ENCODE measurements around the gene PRKN.
A peak's percentile ranks its signal among the peaks of the same experiment; 100 is the strongest.

PRKN gene

DNA sequence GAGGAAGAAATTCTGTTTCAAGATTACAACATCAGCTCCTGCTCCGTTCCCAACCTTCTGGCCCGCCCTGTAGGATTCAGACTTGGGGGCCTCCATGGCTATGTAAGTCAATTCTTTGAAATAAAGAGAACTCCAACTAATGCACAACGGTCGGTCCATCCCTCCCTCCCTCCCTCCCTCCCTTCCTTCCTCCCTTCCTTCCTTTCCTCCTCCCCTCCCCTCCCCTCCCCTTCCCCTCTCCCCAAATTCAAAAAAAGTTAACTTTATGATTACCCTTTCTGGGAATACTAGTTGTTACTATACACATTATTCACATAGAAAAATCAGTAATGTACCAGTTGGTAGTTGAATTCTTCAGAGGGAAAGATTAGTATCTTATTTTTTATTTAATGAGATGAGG is 1274.0 kb downstream of the PRKN start:
- DNase-seq (ENCODE audit: insufficient read length, low spot score) (no peak), FAIRE-seq (no peak)

DNA sequence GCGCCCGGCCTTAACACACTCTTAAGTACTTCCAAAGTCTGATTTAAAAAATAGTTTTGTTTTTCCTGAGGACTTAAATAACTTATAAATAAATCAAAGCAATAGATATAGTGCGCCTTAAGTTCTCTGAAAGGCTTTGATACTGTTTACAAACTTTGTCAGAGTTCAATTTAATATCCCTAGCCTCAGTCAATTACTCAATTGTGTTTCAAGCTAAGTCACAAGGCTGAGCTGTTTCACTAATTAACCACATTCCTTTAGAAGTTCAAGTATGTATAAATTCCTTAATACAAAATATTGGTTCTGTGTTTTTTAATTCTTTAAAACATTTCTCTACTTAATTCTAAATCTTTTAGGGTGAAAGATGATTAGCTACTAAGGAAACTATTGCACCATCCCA is 1275.3 kb downstream of the PRKN start:
- no peak for DNase-seq (ENCODE audit: insufficient read length, low spot score)
- no peak for FAIRE-seq

DNA sequence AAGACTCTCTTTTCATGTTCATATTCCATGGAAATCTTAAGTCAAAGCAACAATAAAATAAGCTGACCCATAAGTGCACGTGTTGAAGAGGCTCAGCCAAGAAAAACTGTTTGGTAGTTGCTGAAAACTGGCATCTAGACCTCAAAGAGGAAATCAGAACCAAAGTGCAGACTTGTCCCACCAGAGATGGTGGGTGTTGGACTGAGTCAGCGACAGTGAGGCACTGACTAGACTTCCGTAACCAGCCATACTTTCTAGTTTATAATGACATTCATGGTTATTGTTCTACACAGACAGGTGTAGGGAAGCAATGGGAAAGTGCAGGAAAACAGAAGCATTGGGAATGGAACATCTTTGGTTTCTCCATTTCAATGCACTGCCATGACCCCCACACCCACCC is 1278.0 kb downstream of the PRKN start:
- no peak for DNase-seq (ENCODE audit: insufficient read length, low spot score)

DNA sequence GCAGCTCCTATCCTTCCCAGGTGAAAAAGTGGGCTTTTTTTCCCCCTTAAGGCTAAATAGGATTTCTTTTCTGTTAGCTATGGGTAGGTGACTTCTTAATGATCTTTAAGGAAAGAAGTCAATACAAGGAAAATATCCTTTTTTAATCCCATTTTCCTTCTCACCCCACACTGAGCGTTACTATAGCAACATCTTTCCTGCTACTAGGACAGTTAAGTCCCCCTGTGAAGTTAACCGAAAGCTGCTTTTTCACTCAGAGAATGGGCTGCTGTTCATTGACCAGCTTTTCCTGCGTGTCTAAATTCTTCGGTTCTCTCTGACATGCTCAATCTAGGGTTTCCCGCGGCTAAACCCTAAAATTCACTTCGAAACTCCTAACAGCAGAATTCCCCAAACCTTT is 1280.6 kb downstream of the PRKN start:
- DNase-seq (ENCODE audit: insufficient read length, low spot score): no peak
- no peak for FAIRE-seq

More for the DNA sequence above, 1278.0 kb downstream of the PRKN start:
- no peak for FAIRE-seq

DNA sequence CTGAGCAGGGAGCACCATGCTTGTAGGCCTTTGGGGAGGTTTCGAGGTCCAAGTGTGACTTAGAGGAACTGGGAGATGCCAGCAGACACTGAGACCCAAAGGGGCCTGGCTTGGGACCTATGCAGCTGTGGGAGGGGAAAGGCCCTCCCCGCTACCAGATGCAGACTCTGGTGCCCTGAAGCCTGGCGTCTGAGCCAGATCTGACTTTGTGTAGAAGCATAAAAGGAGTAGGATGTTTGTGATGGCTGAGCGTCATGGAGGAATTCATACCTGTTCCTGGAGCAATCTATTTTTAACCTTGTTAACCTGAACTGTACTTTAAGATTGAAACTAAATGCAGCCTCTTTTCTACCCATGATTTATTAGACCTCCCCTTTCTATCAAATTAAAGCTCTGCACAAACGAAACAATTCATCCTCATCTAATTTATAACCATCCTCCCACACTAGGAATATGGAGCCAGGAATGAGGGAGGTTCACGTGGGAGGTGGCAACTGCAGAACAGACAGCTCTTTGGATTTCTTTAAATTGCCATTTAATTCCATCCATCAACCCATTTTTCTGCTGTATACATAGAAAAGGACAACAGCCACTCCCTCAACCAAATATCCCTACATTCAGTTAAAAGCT is 1281.2 kb downstream of the PRKN start:
- no peak for FAIRE-seq
- DNase-seq (ENCODE audit: insufficient read length, low spot score): no peak

DNA sequence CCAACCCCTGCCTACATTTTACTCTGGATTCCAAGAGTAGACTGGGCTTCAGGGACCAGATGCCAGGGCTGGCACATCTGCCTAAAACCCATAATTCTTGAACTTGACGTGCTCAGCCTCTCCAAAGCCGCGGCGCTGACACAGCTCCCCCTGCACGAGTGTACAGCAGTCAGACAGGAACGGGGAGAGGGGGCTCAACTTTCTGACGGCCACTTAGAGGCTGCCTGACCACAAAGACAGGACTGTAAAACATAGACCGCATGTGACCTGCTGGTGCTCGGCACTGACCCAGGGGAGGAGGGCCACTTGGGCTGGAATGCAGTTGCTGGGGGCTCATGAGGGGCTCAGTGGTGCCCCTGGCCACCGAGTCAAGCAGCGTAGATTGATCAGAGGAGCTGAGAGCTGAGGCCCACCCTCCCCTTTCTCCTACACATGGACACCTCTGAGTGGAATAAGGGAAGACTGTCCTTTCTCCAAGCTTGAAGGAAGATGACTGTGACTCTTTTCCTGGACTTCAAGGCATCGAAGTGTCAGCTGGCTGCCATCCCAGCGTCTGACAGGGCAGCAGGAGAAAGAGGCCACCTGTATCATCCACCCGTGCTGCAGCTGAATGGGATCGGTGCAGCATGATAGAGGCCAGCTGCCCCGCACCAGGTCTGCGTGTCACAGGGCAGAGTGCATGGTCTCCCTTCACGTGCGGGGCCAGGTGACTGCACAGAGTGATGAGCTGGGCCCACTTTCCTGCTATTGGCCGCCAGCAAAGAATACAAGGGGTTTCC is 1282.4 kb downstream of the PRKN start:
- DNase-seq (ENCODE audit: insufficient read length, low spot score) (no peak), FAIRE-seq (no peak)

DNA sequence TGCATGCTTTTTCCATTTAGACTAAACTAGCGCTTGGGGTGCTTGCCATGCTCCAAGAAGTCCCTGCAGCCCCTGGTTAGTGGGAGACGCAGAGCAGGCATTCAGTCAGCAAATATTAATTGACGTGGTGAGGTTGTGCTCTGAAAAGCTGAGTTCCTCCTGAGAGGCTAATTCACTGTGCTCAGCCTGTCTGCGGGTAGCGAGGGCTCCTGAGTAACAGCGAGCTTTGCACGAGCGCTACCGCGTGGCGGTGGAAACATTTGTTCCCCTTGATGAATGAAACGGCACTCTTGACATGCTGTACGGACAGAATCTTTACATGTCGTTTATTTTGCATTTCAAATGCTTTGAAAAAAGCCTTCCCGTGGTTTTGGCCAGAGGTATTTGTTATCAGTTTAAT is 1283.1 kb downstream of the PRKN start:
- FAIRE-seq: no peak
- no peak for DNase-seq (ENCODE audit: insufficient read length, low spot score)

DNA sequence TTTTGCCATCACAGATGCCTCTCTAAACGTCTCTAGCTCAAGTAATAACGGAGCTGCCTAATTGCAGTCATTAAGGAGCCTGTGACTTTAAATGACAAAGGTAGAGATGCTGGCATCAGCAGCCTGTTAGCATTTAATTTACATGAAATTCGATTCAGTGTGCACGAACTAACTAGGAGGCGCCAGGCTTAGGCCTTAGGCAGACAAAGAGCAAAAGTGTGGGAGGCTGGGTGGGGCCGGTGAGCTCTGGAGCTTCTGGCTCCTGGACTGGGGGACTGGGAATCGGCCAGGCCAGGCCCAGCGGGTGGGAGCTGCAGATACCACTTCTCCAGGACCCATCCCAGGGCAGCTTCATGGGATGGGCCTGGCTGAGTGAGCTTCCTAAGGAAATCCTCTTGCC is 1283.7 kb downstream of the PRKN start:
- DNase-seq (ENCODE audit: insufficient read length, low spot score) (no peak), FAIRE-seq (no peak)

DNA sequence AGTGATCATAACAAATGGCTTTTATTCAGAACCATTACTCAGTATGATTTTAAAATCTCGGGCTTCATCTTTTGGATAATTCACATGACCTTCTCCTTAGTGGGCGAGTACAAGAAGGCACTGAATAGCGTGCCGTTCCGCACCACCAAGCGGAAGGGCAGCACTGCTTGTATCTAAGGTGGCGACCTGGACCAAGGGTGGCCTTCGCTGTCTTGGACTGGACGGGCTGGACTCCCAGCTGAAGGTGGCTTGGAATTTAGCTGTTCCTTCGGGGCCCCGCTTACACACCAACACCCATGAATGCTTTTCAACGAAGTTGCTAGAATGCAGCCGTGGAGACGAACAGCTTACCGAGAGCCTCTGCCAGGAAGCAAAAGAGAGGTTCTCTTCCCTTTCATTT is 1285.1 kb downstream of the PRKN start:
- DNase-seq (ENCODE audit: insufficient read length, low spot score) (no peak), FAIRE-seq (no peak)

DNA sequence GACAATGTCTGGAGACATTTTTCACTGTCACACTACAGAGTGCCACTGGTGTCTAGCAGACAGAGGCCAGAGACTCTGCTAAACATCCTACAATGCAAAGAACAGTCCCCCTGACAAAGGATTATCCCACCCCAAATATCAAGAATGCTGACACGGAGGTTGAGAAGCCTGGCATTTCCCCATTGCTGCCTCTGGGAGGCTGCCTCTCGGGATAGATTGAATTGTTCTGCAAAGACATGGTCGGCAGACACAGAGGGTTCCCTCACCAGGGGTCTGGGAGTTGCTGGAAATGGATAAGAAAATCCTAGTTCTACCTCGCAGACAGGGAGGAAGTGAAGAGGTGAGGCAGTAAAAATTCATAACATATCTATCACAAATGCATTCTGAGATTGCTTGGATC is 1287.3 kb downstream of the PRKN start:
- FAIRE-seq (no peak), DNase-seq (ENCODE audit: insufficient read length, low spot score) (no peak)

DNA sequence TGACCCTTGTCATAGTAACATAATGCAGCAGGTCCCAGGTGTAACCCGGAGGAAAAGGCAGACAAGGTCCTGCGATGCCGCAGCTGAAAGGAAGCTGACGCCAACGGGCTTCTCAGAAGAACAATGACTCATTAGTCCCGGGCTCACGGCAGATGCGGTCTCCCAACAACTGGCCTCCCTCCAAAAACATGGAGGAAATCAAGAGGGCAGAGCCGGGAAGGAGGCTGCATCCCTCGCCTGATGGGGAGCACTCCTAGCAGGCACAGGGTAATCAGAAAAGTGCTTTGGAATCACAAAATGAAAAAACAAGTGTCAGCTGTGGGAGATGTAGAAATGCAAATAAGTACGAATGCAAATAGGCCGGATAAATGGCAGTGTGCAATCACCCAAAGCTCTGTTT is 1288.5 kb downstream of the PRKN start:
- no peak for FAIRE-seq

DNA sequence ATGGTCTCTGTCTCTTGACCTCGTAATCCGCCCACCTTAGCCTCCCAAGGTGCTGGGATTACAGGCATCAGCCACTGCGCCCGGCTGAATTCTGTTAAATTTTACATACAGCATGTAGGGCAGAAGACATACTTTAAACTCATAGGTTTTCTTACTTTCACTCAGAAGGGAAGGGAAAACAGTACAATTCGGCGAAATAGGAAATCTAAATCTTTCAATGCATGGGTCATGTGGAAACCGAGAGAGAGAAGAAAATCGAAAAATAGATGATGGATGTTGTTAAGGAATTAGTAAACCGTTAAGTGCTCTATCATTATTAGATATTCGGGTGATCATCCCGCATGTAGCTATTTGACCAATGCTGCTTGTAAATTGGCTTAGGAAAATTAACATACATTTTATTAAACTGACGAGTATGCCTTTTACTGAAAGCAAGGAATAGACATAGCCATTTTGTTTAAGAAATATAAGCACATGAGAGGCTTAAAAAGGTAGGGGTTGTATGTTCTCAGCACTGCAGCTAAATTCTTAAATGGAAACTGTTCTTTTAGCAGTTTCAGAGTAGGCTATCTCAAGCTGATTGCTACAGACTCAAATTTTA is 1289.0 kb downstream of the PRKN start:
- DNase-seq (ENCODE audit: insufficient read length, low spot score) (no peak), FAIRE-seq (no peak)

More for the DNA sequence above, 1288.5 kb downstream of the PRKN start:
- peak; percentile 52 for DNase-seq (ENCODE audit: insufficient read length, low spot score)

DNA sequence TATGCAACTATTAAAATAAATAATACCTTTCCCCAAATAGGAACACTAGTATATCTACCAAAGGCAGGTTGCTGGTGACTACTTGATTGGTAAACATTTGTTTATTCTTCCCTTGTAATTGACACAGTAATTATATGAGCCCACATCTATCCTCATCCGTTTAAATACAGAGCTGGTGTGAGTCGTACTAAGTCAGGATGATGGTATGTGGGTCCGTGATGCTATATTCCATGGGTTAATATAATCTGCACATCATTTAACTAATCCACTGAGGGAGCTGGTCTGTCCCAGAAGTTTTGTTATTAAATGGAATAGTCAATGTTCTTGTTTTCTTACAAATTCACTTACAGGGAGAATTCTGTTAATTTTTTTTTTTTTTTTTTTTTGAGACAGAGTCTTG is 1289.7 kb downstream of the PRKN start:
- DNase-seq (ENCODE audit: insufficient read length, low spot score) (no peak), FAIRE-seq (no peak)

DNA sequence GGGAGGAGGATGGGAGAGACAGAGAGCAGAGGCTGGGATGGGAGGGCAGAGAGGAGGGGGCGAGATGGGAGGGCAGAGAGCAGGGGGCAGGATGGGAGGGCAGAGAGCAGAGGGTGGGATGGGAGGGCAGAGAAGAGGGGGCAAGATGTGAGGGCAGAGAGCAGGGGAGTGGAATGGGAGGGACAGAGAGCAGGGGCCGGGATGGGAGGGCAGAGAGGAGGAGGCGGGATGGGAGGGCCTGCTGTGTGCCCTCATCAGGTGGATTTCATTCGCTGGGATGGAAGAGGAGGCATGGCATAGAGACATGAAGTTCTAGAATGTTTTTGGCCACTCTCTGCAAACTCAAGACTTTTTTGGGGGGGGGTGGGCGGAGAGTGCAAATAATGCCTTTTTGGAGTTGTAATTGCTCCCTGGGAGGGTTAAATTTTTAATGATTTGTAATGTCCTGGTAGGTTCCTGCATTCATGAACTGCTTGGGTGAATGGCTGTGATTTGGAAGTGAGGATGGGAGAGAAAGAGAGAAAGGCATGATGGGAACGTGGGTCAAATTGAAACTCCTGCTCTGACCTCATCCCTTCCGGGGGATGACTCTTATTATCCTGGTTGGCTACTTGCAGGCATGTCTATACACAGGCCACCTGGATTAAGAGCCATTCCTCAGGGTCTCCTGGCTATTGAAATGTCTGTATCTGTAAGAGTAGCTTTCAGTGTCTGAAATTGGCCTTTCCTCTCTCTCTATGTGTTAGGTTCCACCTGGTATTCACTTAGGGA is 1291.3 kb downstream of the PRKN start:
- FAIRE-seq: no peak
- DNase-seq (ENCODE audit: insufficient read length, low spot score): no peak

DNA sequence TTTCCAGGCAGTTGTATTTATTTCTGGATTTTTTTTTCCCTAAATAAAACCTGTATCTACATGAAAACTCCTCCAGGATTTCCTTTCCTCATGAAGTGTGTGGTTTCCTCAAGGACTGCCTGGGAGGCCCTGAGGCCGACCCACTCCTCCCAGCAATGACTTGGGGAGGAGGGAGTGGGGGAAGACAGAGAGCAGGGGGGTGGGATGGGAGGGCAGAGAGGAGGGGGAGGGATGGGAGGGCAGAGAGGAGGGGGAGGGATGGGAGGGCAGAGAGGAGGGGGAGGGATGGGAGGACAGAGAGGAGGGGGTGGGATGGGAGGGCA is 1291.9 kb downstream of the PRKN start:
- no peak for FAIRE-seq
- DNase-seq (ENCODE audit: insufficient read length, low spot score): no peak

DNA sequence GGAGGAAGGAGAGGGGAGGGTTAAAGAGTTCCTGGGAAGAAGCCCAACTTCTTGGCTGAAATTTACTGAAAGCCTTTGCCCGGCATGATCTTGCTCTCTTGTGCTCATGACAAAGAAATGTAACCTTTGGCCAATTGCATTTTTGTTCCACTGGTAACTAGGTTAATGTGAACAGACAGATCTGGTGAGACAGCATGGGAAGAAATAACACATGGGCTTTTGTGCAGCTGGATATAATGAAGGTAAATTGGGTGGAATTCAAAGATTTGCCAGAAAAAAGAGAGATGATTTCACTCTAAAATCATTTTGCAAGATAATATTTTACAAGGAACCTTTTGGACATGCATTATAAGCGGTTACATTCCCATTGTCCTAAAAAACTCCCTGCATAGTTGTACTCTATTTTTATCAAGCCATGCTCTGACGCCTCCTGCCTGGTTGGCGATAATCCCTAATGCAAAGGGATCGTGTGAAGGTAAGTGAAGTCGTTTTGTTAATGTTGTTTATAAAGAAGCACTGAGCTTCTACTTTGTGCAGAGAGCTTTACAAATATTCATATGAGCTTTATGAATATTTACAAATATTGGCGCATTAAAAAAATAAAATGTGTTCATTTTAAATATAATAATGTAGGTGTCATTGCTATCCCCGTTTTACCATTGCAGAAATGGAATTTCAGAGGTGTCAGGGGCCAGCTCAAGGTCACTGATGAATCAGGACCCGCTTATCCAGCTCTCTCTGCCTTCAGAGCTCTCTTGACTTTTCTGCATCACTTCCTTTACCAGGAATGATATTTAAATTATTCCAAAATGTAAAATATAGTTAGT is 1292.4 kb downstream of the PRKN start:
- peak; percentile 60 for DNase-seq (ENCODE audit: insufficient read length, low spot score)
- FAIRE-seq: no peak

DNA sequence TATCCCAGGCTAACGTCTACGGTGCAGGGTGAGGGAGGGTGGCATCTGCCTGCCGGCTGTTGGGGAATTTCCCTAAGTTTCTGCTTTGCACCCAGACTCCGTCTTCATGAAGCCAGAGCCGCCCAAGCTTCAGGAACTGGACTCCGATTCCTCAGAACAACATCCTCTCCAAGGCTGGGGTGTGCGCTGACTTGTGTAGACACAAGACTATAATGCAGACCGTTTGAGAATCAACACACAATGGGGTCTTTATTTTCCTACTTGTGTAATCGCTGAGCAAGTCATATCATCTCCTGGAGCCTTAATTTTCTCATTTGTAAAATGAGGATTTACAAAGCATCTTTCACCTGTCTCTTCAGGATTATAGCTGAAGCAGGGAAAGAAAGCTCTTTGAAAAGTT is 1293.2 kb downstream of the PRKN start:
- FAIRE-seq (no peak), DNase-seq (ENCODE audit: insufficient read length, low spot score) (no peak)

DNA sequence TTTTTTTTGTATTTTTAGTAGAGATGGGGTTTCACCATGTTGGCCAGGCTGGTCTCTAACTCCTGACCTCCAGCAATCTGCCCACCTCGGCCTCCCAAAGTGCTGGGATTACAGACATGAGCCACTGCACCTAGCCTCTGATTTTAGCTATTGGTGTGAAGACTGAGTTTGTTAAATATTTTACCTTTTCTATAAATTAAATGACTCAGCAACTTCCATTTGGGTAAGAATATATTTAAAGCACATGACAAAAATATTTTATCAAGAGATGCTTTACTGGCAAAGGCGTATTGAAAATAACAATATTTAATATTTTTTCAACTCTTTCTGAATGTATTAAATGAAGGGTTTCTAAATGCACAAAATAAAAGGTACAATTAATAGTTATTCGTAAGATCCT is 1295.0 kb downstream of the PRKN start:
- FAIRE-seq (no peak), DNase-seq (ENCODE audit: insufficient read length, low spot score) (no peak)

DNA sequence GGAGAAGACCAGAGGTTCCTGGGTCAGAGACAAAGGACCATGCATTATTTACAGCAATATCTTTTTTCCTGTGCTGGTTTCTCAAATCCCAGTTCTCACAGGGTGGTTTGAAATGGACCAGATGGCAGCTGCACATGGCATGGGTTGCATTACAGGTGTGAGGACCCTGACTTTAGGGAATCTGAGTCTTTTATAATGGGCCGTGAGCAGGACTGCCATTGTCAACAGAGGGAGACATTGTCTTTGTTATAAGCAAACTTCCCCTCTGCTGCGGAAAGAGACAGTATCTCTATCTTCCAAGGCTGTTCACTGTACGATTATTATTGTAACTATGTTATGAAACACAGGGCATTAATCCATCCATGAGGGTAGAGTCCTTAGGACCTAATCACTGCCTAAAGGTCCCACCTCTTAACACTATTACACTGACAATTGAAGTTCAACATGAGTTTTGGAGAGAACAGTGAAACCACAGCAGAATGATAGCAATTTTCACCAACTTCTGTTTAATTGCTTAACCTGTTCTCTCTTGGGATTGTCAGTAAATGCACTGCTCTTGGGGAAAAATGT is 1297.6 kb downstream of the PRKN start:
- FAIRE-seq (peak; percentile 31), DNase-seq (ENCODE audit: insufficient read length, low spot score) (no peak)

DNA sequence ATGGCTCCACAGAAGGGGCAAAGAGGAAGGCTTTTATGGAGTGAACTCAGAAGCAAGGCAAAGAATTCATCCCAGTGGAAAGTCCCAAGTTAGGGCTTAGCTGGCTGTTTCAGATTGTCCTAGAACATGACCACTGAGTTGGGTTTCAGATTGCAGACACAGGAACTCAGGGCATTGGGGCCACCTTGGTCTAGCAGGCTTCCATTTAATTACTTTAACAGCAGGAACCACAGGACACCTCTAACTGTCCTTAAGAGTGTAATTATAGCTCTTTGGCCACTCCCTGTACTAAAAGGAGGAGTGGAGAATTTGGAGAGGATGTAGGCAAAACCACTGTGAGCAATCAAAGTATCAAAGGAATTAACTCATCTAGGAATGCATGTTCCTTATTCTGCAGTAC is 1303.1 kb downstream of the PRKN start:
- DNase-seq (ENCODE audit: insufficient read length, low spot score): no peak
- FAIRE-seq: no peak
